Measurements from ENCODE around the gene IPMK. TPM values are rescaled to one million over a fixed set of nuclear protein-coding genes. Genes with fewer than 3 reads are reported as not detected.
A peak's percentile ranks its signal among the peaks of the same experiment; 100 is the strongest.

The IPMK gene
- total and polyA plus RNA-seq, 5 donors = 1.2 to 2.6 (median 2.1) TPM

- ATAC-seq (peak; percentile 43 to 74), DNase-seq (no peak)
- WGBS = 70% methylated on average over 5 of the region's 5 CpGs
- Histone ChIP-seq H3K27me3 (ENCODE audit: control insufficient read depth, insufficient read depth) (no peaks in the 10 kb centered on the region), H3K4me3 (ENCODE audit: low read length) (no peak overlapping the region), H3K27ac (ENCODE audit: low read length) (no peak overlapping the region), H3K9me3 (ENCODE audit: control insufficient read depth, low read length) (no peaks in the 10 kb centered on the region), H3K4me1 (ENCODE audit: control insufficient read depth, insufficient read depth, low read length) (no peaks in the 10 kb centered on the region)
- intact Hi-C loops (cut with DNase I) = loop anchor here (5.0 to 10.0 kb wide), 3 partner anchors 109 to 117 kb away; no protein-coding TSS in a partner anchor
Measured at GRCh38 chr10:58291538-58292174, 24.0 kb upstream of the IPMK start.

- intact Hi-C loops (cut with DNase I) = no loop called here
- 51% methylated on average over 3 of the region's 3 CpGs for WGBS
- peak; percentile 51 to 93 for ATAC-seq
Measured at GRCh38 chr10:58282615-58283014, 14.9 kb upstream of the IPMK start.

GRCh38 chr10:58281092-58281752 lies 13.5 kb upstream of the IPMK start:
- H3K27ac ChIP-seq (ENCODE audit: low read length) = no peak overlapping the region
- no peaks in the 10 kb centered on the region for H3K9me3 ChIP-seq (ENCODE audit: control insufficient read depth, low read length)
- H3K4me1 ChIP-seq (ENCODE audit: control insufficient read depth, insufficient read depth, low read length) = no peaks in the 10 kb centered on the region
- 83% methylated on average over 2 of the region's 2 CpGs for WGBS
- intact Hi-C loops (cut with DNase I) = no loop called here
- ATAC-seq (no peak), DNase-seq (no peak)
- no peaks in the 10 kb centered on the region for H3K27me3 ChIP-seq (ENCODE audit: control insufficient read depth, insufficient read depth)
- H3K4me3 ChIP-seq (ENCODE audit: low read length) = no peak overlapping the region

More at GRCh38 chr10:58282615-58283014, 14.9 kb upstream of the IPMK start:
- Histone ChIP-seq H3K9me3 (ENCODE audit: control insufficient read depth, low read length) (no peaks in the 10 kb centered on the region), H3K4me1 (ENCODE audit: control insufficient read depth, insufficient read depth, low read length) (no peaks in the 10 kb centered on the region), H3K4me3 (ENCODE audit: low read length) (no peak overlapping the region), H3K27me3 (ENCODE audit: control insufficient read depth, insufficient read depth) (no peaks in the 10 kb centered on the region), H3K27ac (ENCODE audit: low read length) (no peak overlapping the region)
- DNase-seq = no peak

GRCh38 chr10:58280477-58280876 lies 12.8 kb upstream of the IPMK start:
- ATAC-seq = no peak
- H3K27ac ChIP-seq (ENCODE audit: low read length) = no peak overlapping the region
- DNase-seq = no peak
- no peaks in the 10 kb centered on the region for H3K27me3 ChIP-seq (ENCODE audit: control insufficient read depth, insufficient read depth)
- no peak overlapping the region for H3K4me3 ChIP-seq (ENCODE audit: low read length)
- H3K9me3 ChIP-seq (ENCODE audit: control insufficient read depth, low read length) = no peaks in the 10 kb centered on the region
- peaks cover 1% of the 10 kb centered on the region for H3K4me1 ChIP-seq (ENCODE audit: control insufficient read depth, insufficient read depth, low read length)
- intact Hi-C loops (cut with DNase I) = no loop called here
- WGBS = 93% methylated on average over 3 of the region's 3 CpGs

- intact Hi-C loops (cut with DNase I) = no loop called here
- H3K4me3 ChIP-seq (ENCODE audit: low read length) = no peak overlapping the region
- WGBS = 55% methylated on average over 1 of the region's 1 CpG
- ATAC-seq = no peak
- H3K4me1 ChIP-seq (ENCODE audit: control insufficient read depth, insufficient read depth, low read length) = peaks cover 1% of the 10 kb centered on the region
- DNase-seq = no peak
- no peak overlapping the region for H3K27ac ChIP-seq (ENCODE audit: low read length)
- H3K9me3 ChIP-seq (ENCODE audit: control insufficient read depth, low read length) = no peaks in the 10 kb centered on the region
- no peaks in the 10 kb centered on the region for H3K27me3 ChIP-seq (ENCODE audit: control insufficient read depth, insufficient read depth)
Measured at GRCh38 chr10:58278962-58279307, 11.2 kb upstream of the IPMK start.

GRCh38 chr10:58278274-58278961 lies 10.7 kb upstream of the IPMK start:
- peaks cover 1% of the 10 kb centered on the region for H3K4me1 ChIP-seq (ENCODE audit: control insufficient read depth, insufficient read depth, low read length)
- H3K27me3 ChIP-seq (ENCODE audit: control insufficient read depth, insufficient read depth) = no peaks in the 10 kb centered on the region
- no peak for DNase-seq
- intact Hi-C loops (cut with DNase I) = no loop called here
- WGBS = 88% methylated on average over 7 of the region's 7 CpGs
- no peak overlapping the region for H3K4me3 ChIP-seq (ENCODE audit: low read length)
- no peaks in the 10 kb centered on the region for H3K9me3 ChIP-seq (ENCODE audit: control insufficient read depth, low read length)
- no peak for ATAC-seq
- no peak overlapping the region for H3K27ac ChIP-seq (ENCODE audit: low read length)

- peak in 1 of 2 donors; percentile 59 for ATAC-seq
- no peak overlapping the region for H3K27ac ChIP-seq (ENCODE audit: low read length)
- H3K27me3 ChIP-seq (ENCODE audit: control insufficient read depth, insufficient read depth) = no peaks in the 10 kb centered on the region
- no peak overlapping the region for H3K4me3 ChIP-seq (ENCODE audit: low read length)
- H3K9me3 ChIP-seq (ENCODE audit: control insufficient read depth, low read length) = no peaks in the 10 kb centered on the region
- no peak for DNase-seq
- intact Hi-C loops (cut with DNase I) = no loop called here
- peaks cover 1% of the 10 kb centered on the region for H3K4me1 ChIP-seq (ENCODE audit: control insufficient read depth, insufficient read depth, low read length)
Measured at GRCh38 chr10:58275908-58276307, 8.2 kb upstream of the IPMK start.

GRCh38 chr10:58275261-58275660 lies 7.6 kb upstream of the IPMK start:
- Histone ChIP-seq H3K4me1 (ENCODE audit: control insufficient read depth, insufficient read depth, low read length) (peaks cover 1% of the 10 kb centered on the region), H3K27me3 (ENCODE audit: control insufficient read depth, insufficient read depth) (no peaks in the 10 kb centered on the region), H3K27ac (ENCODE audit: low read length) (no peak overlapping the region), H3K4me3 (ENCODE audit: low read length) (no peak overlapping the region), H3K9me3 (ENCODE audit: control insufficient read depth, low read length) (no peaks in the 10 kb centered on the region)
- ATAC-seq (no peak), DNase-seq (no peak)
- intact Hi-C loops (cut with DNase I) = no loop called here
- 90% methylated on average over 2 of the region's 2 CpGs for WGBS

GRCh38 chr10:58269782-58270290 lies 2.1 kb upstream of the IPMK start:
- no peaks in the 10 kb centered on the region for H3K9me3 ChIP-seq (ENCODE audit: control insufficient read depth, low read length)
- 15% methylated on average over 12 of the region's 12 CpGs for WGBS
- H3K4me3 ChIP-seq (ENCODE audit: low read length) = peak overlapping the region; percentile 76
- intact Hi-C loops (cut with DNase I) = no loop called here
- DNase-seq = no peak
- no peaks in the 10 kb centered on the region for H3K4me1 ChIP-seq (ENCODE audit: control insufficient read depth, insufficient read depth, low read length)
- peak overlapping the region; percentile 95 for H3K27ac ChIP-seq (ENCODE audit: low read length)
- ATAC-seq = no peak
- H3K27me3 ChIP-seq (ENCODE audit: control insufficient read depth, insufficient read depth) = no peaks in the 10 kb centered on the region

GRCh38 chr10:58268946-58269781 lies 1.5 kb upstream of the IPMK start, which contains the start of gene CISD1:
CISD1 (plus strand) TSS chr10:58269162; CDS start chr10:58269274, 112 bp downstream.
- no peaks in the 10 kb centered on the region for H3K4me1 ChIP-seq (ENCODE audit: control insufficient read depth, insufficient read depth, low read length)

More at GRCh38 chr10:58268946-58269781, 1.5 kb upstream of the IPMK start, which contains the start of gene CISD1:
- ATAC-seq (peak; percentile 95 to 96), DNase-seq (peak; percentile 98 to 99 (median 98))
- Histone ChIP-seq H3K27me3 (ENCODE audit: control insufficient read depth, insufficient read depth) (no peaks in the 10 kb centered on the region), H3K4me3 (ENCODE audit: low read length) (peak within 1 kb of the TSS; percentile 76), H3K9me3 (ENCODE audit: control insufficient read depth, low read length) (no peaks in the 10 kb centered on the region), H3K27ac (ENCODE audit: low read length) (peak within 1 kb of the TSS; percentile 95)
- under 1% methylated on average over 66 of the region's 66 CpGs for WGBS
- intact Hi-C loops (cut with DNase I) = no loop called here
